ENCODE results near the gene MROH7.
A peak's percentile ranks its signal among the peaks of the same experiment; 100 is the strongest.

The MROH7 gene

GRCh38 chr1:54649921-54650320 lies 8.3 kb downstream of the MROH7 start:
- DNase-seq (ENCODE audit: low read depth in 3 of 3, low spot score in 1 of 3), result no peak

DNA sequence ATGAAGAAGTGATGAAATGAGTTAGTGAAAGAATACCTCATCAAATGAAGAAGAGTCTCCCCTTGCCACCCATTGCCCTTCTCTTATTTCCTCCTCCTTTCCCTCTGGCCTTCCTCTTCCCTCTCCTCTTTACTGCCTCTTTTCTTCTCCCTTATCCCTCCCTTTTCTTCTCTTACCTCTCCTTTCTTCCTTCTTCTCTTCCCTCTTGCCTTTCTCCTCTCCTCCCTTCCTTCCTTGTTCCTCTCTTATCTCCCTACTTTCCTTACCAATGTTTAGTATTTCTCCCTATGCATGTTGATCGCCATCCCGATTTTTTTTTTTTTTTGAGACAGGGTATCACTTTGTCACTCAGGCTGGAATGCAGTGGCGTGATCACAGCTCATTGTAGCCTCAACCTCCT lies 8.8 kb downstream of the MROH7 start:
- no peak for DNase-seq (ENCODE audit: low read depth in 3 of 3, low spot score in 1 of 3)

- DNase-seq (ENCODE audit: low read depth in 3 of 3, low spot score in 1 of 3), result no peak
Measured at GRCh38 chr1:54651608-54652007, 10.0 kb downstream of the MROH7 start.

DNA sequence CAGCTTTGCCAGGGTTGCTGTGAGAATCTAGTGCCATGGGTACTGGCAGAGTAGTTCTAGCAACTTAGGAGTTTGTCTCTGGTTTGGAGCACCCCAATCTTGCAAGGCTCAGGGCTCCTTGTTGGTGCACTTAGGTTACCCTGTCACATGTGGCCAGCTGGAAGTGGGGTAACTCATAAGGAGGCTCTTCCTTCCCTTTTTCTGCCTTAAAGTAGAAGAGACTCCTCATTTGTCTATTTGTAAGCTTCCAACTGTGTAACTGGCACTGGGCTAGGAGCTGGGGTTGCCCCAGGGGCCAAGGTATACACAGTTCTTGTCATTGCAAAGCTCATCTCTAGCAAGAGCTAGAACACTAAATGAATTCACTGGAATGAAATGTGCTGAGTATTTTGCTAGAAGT lies 10.6 kb downstream of the MROH7 start:
- no peak for DNase-seq (ENCODE audit: low read depth in 3 of 3, low spot score in 1 of 3)

DNA sequence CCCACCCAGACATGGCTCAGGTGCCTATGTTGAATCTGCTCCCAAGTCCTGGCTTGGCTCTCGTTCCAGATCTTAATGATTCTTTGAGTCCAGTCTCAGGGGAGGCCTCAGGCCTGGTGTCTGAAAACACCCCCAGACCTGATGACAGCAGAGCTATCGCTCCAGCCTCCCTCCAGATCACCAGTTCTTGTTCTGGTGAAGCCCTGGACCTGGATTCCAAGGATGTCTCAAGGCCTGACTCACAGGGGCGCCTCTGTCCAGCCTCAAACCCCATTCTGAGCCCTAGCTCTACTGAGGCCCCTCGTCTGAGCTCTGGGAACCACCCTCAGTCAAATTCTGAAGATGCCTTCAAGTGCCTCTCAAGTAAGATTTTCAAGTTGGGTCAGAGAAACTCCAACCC lies 11.4 kb downstream of the MROH7 start:
- no peak for DNase-seq (ENCODE audit: low read depth in 3 of 3, low spot score in 1 of 3)

- DNase-seq (ENCODE audit: low read depth in 3 of 3, low spot score in 1 of 3), result no peak
Measured at GRCh38 chr1:54658164-54658913, 16.8 kb downstream of the MROH7 start.

GRCh38 chr1:54663725-54664124 lies 22.1 kb downstream of the MROH7 start:
- no peak for DNase-seq (ENCODE audit: low read depth in 3 of 3, low spot score in 1 of 3)

DNA sequence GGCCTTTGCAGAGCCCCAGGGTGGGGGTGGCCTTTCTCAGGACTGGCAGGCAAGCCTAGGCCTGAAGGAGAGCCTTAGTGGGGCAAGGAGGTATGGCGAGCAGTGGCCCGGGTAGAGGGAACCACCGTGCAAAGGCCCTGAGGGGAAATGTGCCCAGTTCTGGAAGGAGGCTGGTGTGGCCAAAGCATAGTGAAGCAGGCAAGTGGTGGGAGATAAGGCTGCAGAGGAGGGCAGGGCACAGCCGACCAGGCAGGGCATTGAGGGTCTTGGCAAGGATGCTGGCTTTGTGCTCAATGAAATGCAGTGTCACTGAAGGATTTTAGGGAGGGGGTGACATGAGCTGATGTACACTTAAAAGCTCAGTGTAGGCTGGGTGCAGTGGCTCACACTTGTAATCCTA lies 22.8 kb downstream of the MROH7 start:
- DNase-seq (ENCODE audit: low read depth in 3 of 3, low spot score in 1 of 3), result no peak

GRCh38 chr1:54665852-54666251 lies 24.3 kb downstream of the MROH7 start:
- no peak for DNase-seq (ENCODE audit: low read depth in 3 of 3, low spot score in 1 of 3)

GRCh38 chr1:54666333-54666732 lies 24.7 kb downstream of the MROH7 start:
- DNase-seq (ENCODE audit: low read depth in 3 of 3, low spot score in 1 of 3), result no peak

GRCh38 chr1:54667797-54668196 lies 26.2 kb downstream of the MROH7 start:
- no peak for DNase-seq (ENCODE audit: low read depth in 3 of 3, low spot score in 1 of 3)

- DNase-seq (ENCODE audit: low read depth in 3 of 3, low spot score in 1 of 3), result no peak
Measured at GRCh38 chr1:54668567-54668966, 27.0 kb downstream of the MROH7 start.

- DNase-seq (ENCODE audit: low read depth in 3 of 3, low spot score in 1 of 3), result peak in 2 of 3 donors; percentile 33 to 52
Measured at GRCh38 chr1:54671985-54672608, 30.5 kb downstream of the MROH7 start.

- no peak for DNase-seq (ENCODE audit: low read depth in 3 of 3, low spot score in 1 of 3)
Measured at GRCh38 chr1:54678776-54679643, 37.4 kb downstream of the MROH7 start.

GRCh38 chr1:54679706-54680105 lies 38.1 kb downstream of the MROH7 start:
- no peak for DNase-seq (ENCODE audit: low read depth in 3 of 3, low spot score in 1 of 3)

DNA sequence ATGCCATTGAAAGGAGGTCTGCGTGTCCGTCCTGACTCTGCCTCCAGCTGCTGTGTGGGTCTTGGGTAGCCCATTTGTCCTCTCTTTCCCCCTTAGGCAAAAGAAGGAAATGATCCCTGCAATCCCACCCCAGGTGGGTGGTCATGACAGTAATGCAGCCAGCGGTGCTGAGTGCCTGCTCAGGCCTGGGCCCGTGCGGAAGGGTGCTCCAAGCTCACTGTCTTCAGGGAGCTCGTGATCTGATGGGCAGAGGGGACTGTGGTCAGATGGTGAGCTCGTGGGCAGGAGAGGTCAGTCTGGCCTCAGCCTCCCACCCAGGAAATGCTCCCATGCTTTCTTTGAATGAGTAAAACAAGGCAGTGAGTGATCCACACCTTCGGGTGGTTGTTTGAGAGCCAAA lies 38.8 kb downstream of the MROH7 start:
- no peak for DNase-seq (ENCODE audit: low read depth in 3 of 3, low spot score in 1 of 3)

DNA sequence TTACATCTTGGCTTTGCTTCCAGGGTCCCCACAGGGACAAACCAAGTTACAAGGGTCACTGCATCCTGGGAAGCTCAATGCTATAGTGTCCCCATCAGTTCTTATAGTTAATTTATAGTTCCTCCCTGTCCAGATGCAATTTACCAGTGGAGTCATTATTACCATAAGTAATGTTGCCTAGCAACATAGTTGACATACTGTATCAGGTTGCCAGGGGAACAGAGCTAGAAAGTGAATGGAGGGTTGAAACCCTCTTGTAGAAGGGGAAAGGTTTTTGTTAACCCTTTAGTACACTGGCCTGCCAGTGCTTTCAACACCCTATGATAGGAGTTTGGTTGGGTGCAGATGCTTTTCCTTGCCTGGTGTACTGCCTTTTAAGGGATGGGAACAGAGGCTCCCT lies 39.8 kb downstream of the MROH7 start:
- DNase-seq (ENCODE audit: low read depth in 3 of 3, low spot score in 1 of 3), result no peak

DNA sequence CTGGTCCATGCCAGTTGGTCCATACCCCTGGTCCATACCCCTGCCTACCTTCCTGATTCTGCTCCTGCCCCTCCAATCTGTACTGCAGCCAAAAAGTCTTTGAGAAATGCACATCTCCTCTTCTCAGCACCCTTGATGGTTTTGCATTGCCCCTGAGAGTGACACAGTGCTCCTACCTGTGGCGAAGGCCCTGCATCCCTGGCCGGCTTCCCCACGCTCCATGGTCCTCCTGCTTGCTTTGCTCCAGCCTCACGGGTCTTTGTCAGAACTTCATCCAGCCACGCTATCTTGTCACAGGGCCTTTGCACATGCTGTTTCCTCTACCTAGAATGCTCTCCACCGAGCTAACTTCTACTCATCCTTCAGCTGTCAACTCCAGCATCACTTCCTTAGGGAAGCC lies 41.9 kb downstream of the MROH7 start:
- no peak for DNase-seq (ENCODE audit: low read depth in 3 of 3, low spot score in 1 of 3)

DNA sequence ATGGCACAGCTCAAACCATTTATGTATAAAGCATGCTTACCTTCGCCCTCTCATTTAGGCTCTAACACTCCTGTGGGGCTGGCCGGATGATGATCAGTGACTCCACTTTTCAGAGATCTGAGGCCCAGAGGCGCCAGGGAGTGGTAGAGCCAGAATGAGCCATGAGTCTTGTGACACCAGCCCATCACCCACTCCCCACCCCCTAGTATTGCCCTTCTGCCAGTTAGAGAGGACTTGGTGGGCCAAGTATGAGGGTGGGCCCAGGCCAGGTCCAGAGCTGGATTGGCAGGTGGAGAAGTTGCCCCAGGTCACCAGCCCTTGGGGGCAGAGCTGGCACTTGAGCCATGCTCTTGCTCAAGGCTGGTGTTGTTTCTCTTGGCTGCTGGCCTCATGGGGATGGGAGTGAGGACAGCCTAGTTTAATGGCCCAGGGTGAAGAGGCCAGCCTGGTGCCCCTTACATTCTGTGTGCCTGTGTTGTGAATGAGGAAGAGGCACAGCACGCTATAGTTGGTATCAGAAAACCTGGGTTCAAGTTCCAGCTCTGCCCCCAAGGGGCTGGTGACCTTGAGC lies 43.8 kb downstream of the MROH7 start:
- DNase-seq (ENCODE audit: low read depth in 3 of 3, low spot score in 1 of 3), result no peak

DNA sequence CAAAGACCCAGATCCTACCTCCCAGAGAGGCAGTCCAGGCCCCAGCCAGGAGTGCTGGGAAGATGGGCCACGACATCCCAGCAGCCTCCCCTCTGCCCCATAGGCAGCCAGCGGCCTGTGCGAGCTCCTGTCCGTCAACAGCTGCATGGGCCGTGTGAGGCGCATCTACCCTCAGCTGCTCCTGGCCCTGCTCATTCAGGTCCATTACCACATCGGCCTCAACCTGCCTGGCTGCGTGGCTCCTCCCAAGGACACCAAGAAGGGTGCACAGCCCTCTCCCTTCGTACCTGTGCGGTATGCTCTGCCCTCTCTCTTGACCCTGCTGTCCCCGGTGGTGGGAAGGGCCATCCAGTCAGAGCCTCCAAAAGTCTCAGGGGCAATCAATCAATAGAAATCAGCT lies 44.6 kb downstream of the MROH7 start:
- no peak for DNase-seq (ENCODE audit: low read depth in 3 of 3, low spot score in 1 of 3)

GRCh38 chr1:54694771-54695170 lies 53.2 kb downstream of the MROH7 start:
- DNase-seq (ENCODE audit: low read depth in 3 of 3, low spot score in 1 of 3), result no peak

DNA sequence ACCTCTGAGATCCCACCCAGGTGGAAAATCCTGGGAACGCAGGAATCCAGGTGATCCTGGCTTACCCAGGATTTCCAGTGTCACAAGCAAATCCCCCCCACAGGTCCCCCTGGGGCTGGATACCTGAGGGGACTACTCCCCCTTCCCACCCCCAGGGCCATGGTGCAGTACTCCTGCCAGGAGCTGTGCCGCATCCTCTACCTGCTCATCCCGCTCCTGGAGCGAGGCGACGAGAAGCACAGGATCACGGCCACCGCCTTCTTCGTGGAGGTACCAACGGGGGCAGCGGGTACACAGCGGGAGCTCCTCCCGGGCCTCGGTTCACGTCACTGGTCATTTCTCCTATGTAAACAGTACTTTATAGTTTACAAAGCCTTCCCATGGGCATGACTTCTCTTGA lies 53.6 kb downstream of the MROH7 start:
- DNase-seq (ENCODE audit: low read depth in 3 of 3, low spot score in 1 of 3), result no peak
